HepG2 (cell line): ENCODE data around the gene NELFB. TPM values are rescaled to one million over a fixed set of nuclear protein-coding genes. Genes with fewer than 3 reads are reported as not detected.

Experiments
- CHCHD3 ChIP-seq: sonication (generic); formaldehyde crosslinking; IDR thresholded peaks from 2 replicates; pipeline ENCODE4 v1.8.0; 2022; ENCODE audit warnings: mild to moderate bottlenecking, missing genetic modification reagents, moderate library complexity
- DBP ChIP-seq: sonication (generic); formaldehyde crosslinking; IDR thresholded peaks from 2 replicates; pipeline ENCODE4 v1.4.0; 2020; ENCODE audit warnings: missing genetic modification reagents; ENCODE audit errors: not compliant biosample characterization
- HNF4A ChIP-seq: sonication (generic); formaldehyde crosslinking; IDR thresholded peaks from 2 replicates; pipeline ENCODE4 v1.4.0; 2020; ENCODE audit warnings: missing genetic modification reagents
- IRF1 ChIP-seq: sonication (generic); formaldehyde crosslinking; IDR thresholded peaks from 2 replicates; pipeline ENCODE4 v1.4.0; 2020; ENCODE audit warnings: low read depth, mild to moderate bottlenecking, missing genetic modification reagents
- KDM1A ChIP-seq: IDR thresholded peaks from 2 replicates; pipeline ENCODE4 v1.6.1; 2016; ENCODE audit warnings: missing compliant biosample characterization
- MAFF ChIP-seq: IDR thresholded peaks from 2 replicates; pipeline ENCODE4 v1.6.1; 2011; ENCODE audit warnings: low read depth, low read length, improper control_type of control experiment
- MEIS2 ChIP-seq: sonication (generic); formaldehyde crosslinking; IDR thresholded peaks from 2 replicates; pipeline ENCODE4 v1.9.0; 2021; ENCODE audit warnings: mild to moderate bottlenecking, missing genetic modification reagents
- MTA1 ChIP-seq: sonication (generic); formaldehyde crosslinking; IDR thresholded peaks from 2 replicates; pipeline ENCODE4 v1.4.0; 2020; ENCODE audit warnings: missing genetic modification reagents, mild to moderate bottlenecking, borderline replicate concordance
- NONO ChIP-seq, 2 experiments: fragments of 450-650 bp in 1 of 2; sonication (generic) in 1 of 2; formaldehyde crosslinking in 1 of 2; IDR thresholded peaks in 1 of 2; conservative IDR thresholded peaks in 1 of 2; 2 replicates each; pipeline versions ENCODE4 v1.6.1 to v1.8.0; 2017 to 2022; ENCODE audit warnings: mild to moderate bottlenecking in 1 of 2, missing genetic modification reagents in 1 of 2, moderate library complexity in 1 of 2
- PHB2 ChIP-seq: fragments of 450-650 bp; IDR thresholded peaks from 2 replicates; pipeline ENCODE4 v1.6.1; 2018; ENCODE audit not compliant: partially characterized antibody
- RBFOX2 ChIP-seq: fragments of 200-400 bp; formaldehyde crosslinking; IDR thresholded peaks from 2 replicates; pipeline ENCODE4 v1.6.1; 2017; ENCODE audit warnings: low read depth, mild to moderate bottlenecking, low read length
- SMAD9 ChIP-seq: sonication (generic); formaldehyde crosslinking; IDR thresholded peaks from 2 replicates; pipeline ENCODE4 v1.5.1; 2020; ENCODE audit warnings: mild to moderate bottlenecking, missing genetic modification reagents
- SPEN ChIP-seq: sonication (generic); formaldehyde crosslinking; IDR thresholded peaks from 2 replicates; pipeline ENCODE4 v1.5.1; 2020; ENCODE audit warnings: low read depth, mild to moderate bottlenecking, missing genetic modification reagents
- TIGD3 ChIP-seq: sonication (generic); formaldehyde crosslinking; IDR thresholded peaks from 2 replicates; pipeline ENCODE4 v1.5.1; 2020; ENCODE audit warnings: mild to moderate bottlenecking, missing genetic modification reagents, borderline replicate concordance
- U2AF1 ChIP-seq: fragments of 200-400 bp; formaldehyde crosslinking; optimal IDR thresholded peaks from 2 replicates; pipeline ENCODE3; 2017; ENCODE audit warnings: mild to moderate bottlenecking, low read depth, low read length
- ZBTB10 ChIP-seq: sonication (generic); formaldehyde crosslinking; IDR thresholded peaks from 2 replicates; pipeline ENCODE4 v1.4.0; 2020; ENCODE audit warnings: missing genetic modification reagents, borderline replicate concordance
- ZFP37 ChIP-seq: sonication (generic); formaldehyde crosslinking; IDR thresholded peaks from 2 replicates; pipeline ENCODE4 v1.4.0; 2020; ENCODE audit warnings: missing genetic modification reagents, borderline replicate concordance
- ZFP90 ChIP-seq: sonication (generic); formaldehyde crosslinking; IDR thresholded peaks from 2 replicates; pipeline ENCODE4 v1.8.0; 2022; ENCODE audit warnings: missing genetic modification reagents, mild to moderate bottlenecking, inconsistent platforms, borderline replicate concordance
- ZMYM2 ChIP-seq: sonication (generic); formaldehyde crosslinking; IDR thresholded peaks from 2 replicates; pipeline ENCODE4 v1.8.0; 2022; ENCODE audit warnings: mild to moderate bottlenecking, missing genetic modification reagents
- ZNF572 ChIP-seq: sonication (generic); formaldehyde crosslinking; IDR thresholded peaks from 2 replicates; pipeline ENCODE4 v1.5.1; 2020; ENCODE audit warnings: mild to moderate bottlenecking, missing genetic modification reagents
- ZNF878 ChIP-seq: sonication (generic); formaldehyde crosslinking; IDR thresholded peaks from 2 replicates; pipeline ENCODE4 v1.8.1; 2023; ENCODE audit warnings: mild to moderate bottlenecking, missing genetic modification reagents, moderate library complexity
- ZNF891 ChIP-seq: sonication (generic); formaldehyde crosslinking; IDR thresholded peaks from 2 replicates; pipeline ENCODE4 v1.5.0; 2020; ENCODE audit warnings: mild to moderate bottlenecking, missing genetic modification reagents
- ZSCAN25 ChIP-seq: sonication (generic); formaldehyde crosslinking; IDR thresholded peaks from 2 replicates; pipeline ENCODE4 v1.8.0; 2022; ENCODE audit warnings: mild to moderate bottlenecking, missing genetic modification reagents
- ZSCAN31 ChIP-seq: sonication (generic); formaldehyde crosslinking; IDR thresholded peaks from 2 replicates; pipeline ENCODE4 v1.5.0; 2020; ENCODE audit warnings: low read depth, mild to moderate bottlenecking, missing genetic modification reagents
- polyA plus RNA-seq, 8 experiments: library from polyadenylated mRNA; depleted of rRNA in 3 of 8; stranded (reverse) in 7 of 8; unstranded in 1 of 8; fragments of >200 nt; fragmentation: Illumina TruSeq in 4 of 8; extraction: Trizol in 4 of 8; gene quantifications; 2 replicates each; pipeline versions ENCODE4 v1.2.1 to v1.2.3, GENCODE V29; 2011 to 2016; ENCODE audit warnings: low read depth in 4 of 8, missing spikeins in 1 of 8, mixed read lengths in 1 of 8; ENCODE audit not compliant: insufficient read depth in 1 of 8
- total RNA-seq, 5 experiments: library from RNA; depleted of rRNA; stranded (reverse); fragments of >200 nt; fragmentation: Illumina TruSeq; extraction: Trizol; gene quantifications; 2 replicates each; pipeline ENCODE4 v1.2.3, GENCODE V29; 2016; ENCODE audit warnings: low read depth in 1 of 5

The NELFB gene
- total and polyA plus RNA-seq, 2 of the 13 experiments (the other 11 are each of a cell fraction or from before 2014, with no cell fraction given) = 26.5 to 45.8 TPM

GRCh38 chr9:137229903-137230704 lies 25.0 kb upstream of the NELFB start (continued):
- TF ChIP-seq ZNF891 (CRISPR knock-in tag) = peak; percentile 39
- peak; percentile 19; the same call in 1 of the 2 replicates for TF ChIP-seq MAFF
- no peak for TF ChIP-seq SMAD9
- no peak for TF ChIP-seq IRF1 (CRISPR knock-in tag)
- TF ChIP-seq ZBTB10 (CRISPR knock-in tag) = peak; percentile 87
- TF ChIP-seq ZSCAN31 (CRISPR knock-in tag) = no peak; the same call in 1 of the 2 replicates
- TF ChIP-seq CHCHD3 (CRISPR knock-in tag) = 0 out of 2 replicates have a peak, but pooled peaks have one; percentile 45
- TF ChIP-seq TIGD3 (CRISPR knock-in tag) = no peak
- TF ChIP-seq MEIS2 (CRISPR knock-in tag) = no peak
- no peak for TF ChIP-seq ZMYM2 (CRISPR knock-in tag)
- peak; percentile 78; the same call in 1 of the 2 replicates for TF ChIP-seq MTA1 (CRISPR knock-in tag)
- TF ChIP-seq ZSCAN25 (CRISPR knock-in tag) = peak; percentile 53; the same call in 1 of the 2 replicates
- peak; percentile 75; the same call in 1 of the 2 replicates for TF ChIP-seq SPEN (CRISPR knock-in tag)
- TF ChIP-seq ZNF878 = no peak
- TF ChIP-seq NONO (IDR thresholded peaks at IDR 0.05) = no peak
- TF ChIP-seq NONO (CRISPR knock-in tag; conservative IDR thresholded peaks at IDR 0.05) = peak; percentile 89
- TF ChIP-seq RBFOX2 = peak; percentile 68
- TF ChIP-seq DBP (CRISPR knock-in tag) = no peak
- no peak for TF ChIP-seq ZFP37 (CRISPR knock-in tag)
- no peak for TF ChIP-seq KDM1A
- no peak for TF ChIP-seq PHB2
- 0 out of 2 replicates have a peak, but pooled peaks have one; percentile 81 for TF ChIP-seq ZNF572 (CRISPR knock-in tag)
- 0 out of 2 replicates have a peak, but pooled peaks have one; percentile 23 for TF ChIP-seq ZFP90 (CRISPR knock-in tag)
- peak; percentile 30 for TF ChIP-seq HNF4A
- TF ChIP-seq U2AF1 = peak; percentile 69
